HG02885 (cell line): ENCODE measurements around the gene ENTREP1.

Source experiments
- ATAC-seq: cut with Tn5 transposase; IDR thresholded peaks from one replicate; pipeline ENCODE4 v1.9.1; 2021; ENCODE audit warnings: mild to moderate bottlenecking; ENCODE audit not compliant: unreplicated experiment, poor library complexity

The ENTREP1 gene

GRCh38 chr9:69317894-69318293, 7.1 kb upstream of the ENTREP1 start:
- ATAC-seq, result peak; percentile 54

- ATAC-seq, result no peak
These were observed 5.5 kb upstream of the ENTREP1 start for GRCh38 chr9:69319324-69320025.

- ATAC-seq, result no peak
These were observed 2.8 kb upstream of the ENTREP1 start for GRCh38 chr9:69322256-69322655.

- ATAC-seq, result no peak
These were observed 1.2 kb upstream of the ENTREP1 start for GRCh38 chr9:69323861-69324260.

GRCh38 chr9:69325409-69326212, 596 bp downstream of the ENTREP1 start:
- ATAC-seq, result no peak

- ATAC-seq, result no peak
These were observed 1.2 kb downstream of the ENTREP1 start for GRCh38 chr9:69326261-69326660.

- no peak for ATAC-seq
These were observed 5.6 kb downstream of the ENTREP1 start for GRCh38 chr9:69330580-69330979.

GRCh38 chr9:69331444-69331843, 6.4 kb downstream of the ENTREP1 start:
- ATAC-seq, result no peak

- no peak for ATAC-seq
These were observed 7.2 kb downstream of the ENTREP1 start for GRCh38 chr9:69332067-69332685.

GRCh38 chr9:69333716-69334115, 8.7 kb downstream of the ENTREP1 start:
- ATAC-seq, result no peak

- ATAC-seq, result no peak
These were observed 9.3 kb downstream of the ENTREP1 start for GRCh38 chr9:69334317-69334716.

GRCh38 chr9:69339620-69340019, 14.6 kb downstream of the ENTREP1 start:
- no peak for ATAC-seq

GRCh38 chr9:69340631-69341030, 15.6 kb downstream of the ENTREP1 start:
- ATAC-seq, result no peak

- no peak for ATAC-seq
These were observed 17.8 kb downstream of the ENTREP1 start for GRCh38 chr9:69342769-69343168.

- no peak for ATAC-seq
These were observed 19.4 kb downstream of the ENTREP1 start for GRCh38 chr9:69344459-69344858.

GRCh38 chr9:69346596-69347390, 21.8 kb downstream of the ENTREP1 start:
- ATAC-seq, result no peak

GRCh38 chr9:69347607-69348006, 22.6 kb downstream of the ENTREP1 start:
- ATAC-seq, result no peak

GRCh38 chr9:69351227-69351626, 26.2 kb downstream of the ENTREP1 start:
- no peak for ATAC-seq

GRCh38 chr9:69355232-69355631, 30.2 kb downstream of the ENTREP1 start:
- ATAC-seq, result no peak

- ATAC-seq, result no peak
These were observed 32.2 kb downstream of the ENTREP1 start for GRCh38 chr9:69357030-69357775.
